Keratinocyte (primary cell): ENCODE results near the gene TACR2.

Experiments
- CTCF ChIP-seq, 3 experiments: IDR thresholded peaks in 1 of 3; conservative IDR thresholded peaks in 1 of 3; optimal IDR thresholded peaks in 1 of 3; 2 replicates in 2 of 3; 3 replicates in 1 of 3; pipeline versions ENCODE3 to v1.5.1; 2011; ENCODE audit warnings: low read length in 3 of 3, mild to moderate bottlenecking in 3 of 3, moderate library complexity in 2 of 3, control low read depth in 1 of 3, inconsistent platforms in 1 of 3; ENCODE audit not compliant: insufficient read depth in 2 of 3; ENCODE audit errors: extremely low read depth in 1 of 3
- EZH2 ChIP-seq: IDR thresholded peaks from one replicate; pipeline ENCODE4 v1.6.1; 2012; ENCODE audit warnings: inconsistent platforms, mild to moderate bottlenecking, low read length, moderate library complexity

DNA sequence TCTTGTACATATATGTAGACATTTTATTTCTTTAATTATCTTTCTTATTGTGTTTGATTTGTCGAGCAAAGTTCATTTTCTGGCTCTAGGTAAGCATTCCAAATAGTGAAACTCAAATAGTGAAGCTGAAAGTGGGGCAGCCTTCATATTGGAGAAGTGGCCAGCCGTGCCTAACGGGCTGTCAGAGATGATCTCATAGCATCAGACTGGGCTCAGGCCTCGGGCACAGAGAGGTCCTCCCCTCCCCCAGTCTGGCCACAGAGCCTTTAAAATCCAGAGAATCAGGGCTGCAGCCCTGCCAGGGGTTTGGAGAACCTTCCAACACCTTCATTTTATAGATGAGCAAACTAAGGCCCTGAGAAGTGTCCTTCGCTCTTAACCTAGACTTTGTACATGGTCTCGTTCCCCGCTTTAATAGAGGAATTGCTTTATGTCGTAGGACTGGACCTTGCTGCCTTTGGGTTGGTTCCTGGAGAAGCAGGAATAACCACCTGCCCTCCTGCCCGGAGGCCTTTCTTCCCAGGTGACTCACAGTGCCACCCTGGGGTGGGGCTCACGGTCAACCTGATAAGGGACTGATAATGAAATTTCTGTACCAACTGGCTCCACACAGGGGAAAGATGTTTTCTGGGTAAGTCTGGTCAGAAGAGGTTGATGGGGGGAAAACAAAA, 41.8 kb upstream of the TACR2 start:
- TF ChIP-seq CTCF (optimal IDR thresholded peaks at IDR 0.05 in 1 of 3, IDR thresholded peaks at IDR 0.05 in 1 of 3, conservative IDR thresholded peaks at IDR 0.05 in 1 of 3; ENCODE audit: extremely low read depth in 1 of 3, insufficient read depth in 2 of 3, low read length in 3 of 3): no peak
- TF ChIP-seq EZH2: no peak
